Globus pallidus (tissue), 1 donor: Measurements from ENCODE around the gene TPP1.

Source experiments
- DNase-seq: peaks from one replicate; pipeline ENCODE4 v3.0.0-alpha.2; 2015; ENCODE audit warnings: low spot score

TPP1 gene

DNA sequence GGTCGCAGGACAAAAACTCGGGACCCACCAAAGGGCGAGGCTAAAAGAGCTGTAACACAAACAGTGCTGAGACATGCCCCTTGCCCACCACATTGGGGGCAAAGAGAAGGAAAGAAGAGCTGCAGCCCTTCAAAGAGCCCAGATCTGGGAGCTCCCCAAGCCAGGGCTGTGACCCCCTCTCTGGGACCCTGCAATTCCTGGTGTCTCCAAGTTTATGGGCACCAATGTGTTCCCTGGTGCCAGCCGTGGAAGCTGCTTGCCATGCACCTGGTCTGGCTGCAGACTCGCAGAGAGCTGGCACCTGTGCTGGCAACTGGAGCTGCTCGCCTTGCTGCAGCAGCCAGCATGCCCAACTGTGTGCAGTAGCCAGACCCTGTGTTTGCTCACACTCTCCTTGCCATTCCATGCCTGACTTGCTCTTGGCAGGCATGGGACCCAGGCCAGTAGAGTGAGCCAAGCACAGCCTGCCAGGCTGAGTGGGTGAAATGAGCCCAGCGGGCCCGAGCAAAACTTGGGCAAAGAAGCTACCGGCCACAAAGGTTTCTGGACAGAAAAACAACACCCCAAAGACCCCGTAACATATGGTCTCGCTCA is 31.8 kb downstream of the TPP1 start:
- DNase-seq = no peak

DNA sequence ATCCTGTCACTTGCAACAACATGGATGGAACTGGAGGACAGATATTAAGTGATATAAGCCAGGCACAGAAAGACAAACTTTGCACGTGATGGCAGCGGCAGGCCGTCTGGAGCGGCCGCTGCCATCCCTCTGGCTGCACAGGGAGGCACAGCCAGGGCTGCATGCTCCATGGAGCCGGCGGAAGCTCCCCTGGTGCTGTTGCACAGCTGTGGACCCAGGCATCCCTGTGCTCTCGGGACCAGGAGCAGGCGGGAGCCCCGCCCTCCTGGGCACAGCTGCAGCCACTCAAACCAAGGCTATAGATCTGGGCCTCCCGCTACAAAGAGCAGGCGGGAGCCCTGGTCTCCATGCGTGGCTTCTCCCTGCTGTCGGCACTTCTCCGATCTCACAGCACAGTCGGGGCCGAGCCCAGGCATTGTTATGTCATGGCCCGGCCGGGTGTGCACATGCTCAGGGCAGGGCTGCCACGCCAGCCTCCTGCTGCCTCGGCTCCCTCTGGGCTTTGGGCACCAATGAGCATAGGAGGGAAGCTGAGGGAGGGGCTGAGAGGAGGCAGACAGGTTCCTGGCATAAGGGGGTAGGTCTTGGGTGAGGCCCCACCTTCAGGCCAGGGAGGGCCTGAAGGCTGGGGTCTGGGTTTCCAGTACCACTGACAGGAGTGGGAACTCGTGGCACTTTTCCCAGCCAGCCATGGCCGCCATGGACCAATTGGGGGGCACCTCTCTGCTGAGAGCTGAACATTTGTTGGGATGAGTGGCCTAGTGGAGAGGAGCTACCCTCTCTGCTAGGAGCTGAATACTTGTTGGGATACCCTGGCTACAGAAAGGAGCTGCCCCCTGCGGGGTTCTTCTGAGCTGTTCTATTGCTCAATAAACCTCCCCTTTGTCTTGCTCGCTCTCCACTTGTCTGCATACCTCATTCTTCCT is 32.5 kb downstream of the TPP1 start:
- peak; percentile 71 for DNase-seq

DNA sequence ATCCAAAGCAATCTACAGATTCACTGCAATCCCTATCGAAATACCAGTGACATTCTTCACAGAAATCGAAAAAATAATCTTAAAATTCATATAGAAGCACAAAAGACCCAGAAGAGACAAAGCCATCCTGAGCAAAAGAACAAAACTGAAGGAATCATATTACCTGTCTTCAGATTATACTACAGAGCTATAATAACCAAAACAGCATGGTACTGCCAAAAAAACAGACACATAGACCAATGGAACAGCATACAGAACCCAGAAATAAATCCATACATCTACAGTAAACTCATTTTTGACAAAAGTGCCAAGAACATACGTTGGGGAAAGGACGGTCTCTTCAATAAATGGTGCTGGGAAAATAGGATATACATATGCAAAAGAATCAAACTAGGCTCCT is 34.7 kb downstream of the TPP1 start:
- no peak for DNase-seq

DNA sequence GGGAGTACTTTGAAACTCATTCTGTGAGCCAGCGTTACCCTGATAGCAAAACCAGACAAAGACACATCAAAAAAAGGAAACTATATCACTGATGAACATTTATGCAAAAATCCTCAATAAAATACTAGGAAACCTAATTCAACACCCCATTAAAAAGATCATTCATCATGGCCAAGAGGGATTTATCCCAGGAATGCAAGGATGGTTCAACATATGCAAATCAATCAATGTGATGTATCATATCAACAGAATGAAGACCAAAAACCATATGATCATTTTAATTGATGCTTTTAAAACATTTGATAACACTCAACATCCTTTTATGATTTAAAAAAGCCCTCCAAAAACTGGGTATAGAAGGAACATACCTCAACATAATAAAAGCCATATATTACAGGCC is 35.6 kb downstream of the TPP1 start:
- no peak for DNase-seq

DNA sequence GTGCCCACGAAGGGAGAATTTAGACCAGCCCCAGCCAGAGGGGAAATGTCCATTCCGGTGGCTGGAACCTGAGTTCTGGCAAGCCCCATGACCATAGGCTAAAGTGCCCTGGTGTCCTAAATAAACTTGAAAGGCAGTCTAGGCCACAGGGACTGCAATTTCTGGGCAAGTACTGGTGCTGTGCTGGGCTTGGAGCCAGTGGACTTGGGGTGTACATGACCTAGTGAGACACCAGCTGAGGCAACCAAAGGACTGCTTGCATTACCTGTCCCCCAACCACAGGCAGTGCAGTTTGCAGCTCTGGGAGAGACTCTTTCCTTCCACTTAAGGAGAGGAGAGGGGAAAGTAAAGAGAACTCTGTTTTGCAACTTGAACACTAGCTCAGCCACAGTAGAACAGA is 39.5 kb downstream of the TPP1 start:
- DNase-seq = no peak

DNA sequence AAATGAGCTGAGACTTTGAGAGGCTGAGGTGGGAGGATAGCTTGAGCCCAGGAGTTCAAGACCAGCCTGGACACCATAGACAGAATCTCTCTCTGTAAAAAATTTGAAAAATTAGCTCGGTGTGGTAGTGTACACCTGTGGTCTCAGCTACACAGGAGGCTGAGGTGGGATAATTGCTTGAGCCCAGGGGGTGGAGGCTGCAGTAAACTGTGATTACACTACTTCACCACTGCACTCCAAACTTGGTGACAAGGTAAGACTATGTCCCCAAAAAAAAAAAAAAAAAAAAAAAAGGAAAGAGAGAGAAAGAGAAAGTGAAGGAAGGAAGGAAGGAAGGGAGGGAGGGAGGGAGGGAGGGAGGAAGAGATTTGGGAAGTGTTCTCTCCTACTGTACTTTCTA is 41.1 kb downstream of the TPP1 start:
- DNase-seq = no peak

DNA sequence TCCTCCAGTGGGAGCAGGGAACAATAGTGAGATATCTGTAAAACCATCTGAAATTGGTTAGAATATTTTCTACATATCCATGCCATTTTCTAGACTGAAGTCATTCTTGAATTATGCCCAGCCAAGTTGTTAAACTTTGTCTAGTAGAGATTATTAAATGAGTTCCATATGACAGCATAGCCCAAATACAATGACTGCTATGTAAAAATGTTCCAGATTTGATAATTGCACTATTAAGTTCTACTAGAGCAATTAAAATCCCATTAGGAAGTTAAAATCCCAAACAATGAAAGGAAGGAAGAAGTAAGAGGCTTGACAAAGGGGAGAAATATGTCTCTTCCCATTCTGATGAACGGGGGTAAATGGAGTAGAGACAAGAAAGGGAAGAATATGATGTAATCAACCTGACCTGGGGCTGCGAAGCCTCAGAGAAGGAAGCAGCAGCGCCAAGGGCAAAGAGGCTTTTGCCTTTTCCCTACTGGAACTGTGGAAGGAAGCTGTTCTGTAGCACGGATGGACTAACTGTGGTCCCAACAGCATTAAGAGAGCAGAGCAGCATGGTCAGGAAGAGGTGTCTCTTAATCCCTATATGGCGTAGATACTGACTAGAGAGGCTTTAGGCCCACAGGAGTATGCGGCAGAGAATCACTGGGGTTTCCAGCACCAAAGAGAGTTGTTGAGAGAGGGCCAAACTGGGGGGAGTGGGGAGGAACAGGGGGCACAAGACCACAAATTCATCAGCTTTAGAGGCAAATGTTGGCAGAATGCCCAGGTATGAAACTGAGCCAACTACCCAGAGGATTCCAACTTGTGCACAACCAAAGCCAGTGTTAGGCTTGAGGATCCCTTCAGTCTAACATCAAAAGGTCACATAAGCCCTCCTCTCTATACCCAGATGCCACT is 42.5 kb downstream of the TPP1 start:
- DNase-seq = peak; percentile 97

DNA sequence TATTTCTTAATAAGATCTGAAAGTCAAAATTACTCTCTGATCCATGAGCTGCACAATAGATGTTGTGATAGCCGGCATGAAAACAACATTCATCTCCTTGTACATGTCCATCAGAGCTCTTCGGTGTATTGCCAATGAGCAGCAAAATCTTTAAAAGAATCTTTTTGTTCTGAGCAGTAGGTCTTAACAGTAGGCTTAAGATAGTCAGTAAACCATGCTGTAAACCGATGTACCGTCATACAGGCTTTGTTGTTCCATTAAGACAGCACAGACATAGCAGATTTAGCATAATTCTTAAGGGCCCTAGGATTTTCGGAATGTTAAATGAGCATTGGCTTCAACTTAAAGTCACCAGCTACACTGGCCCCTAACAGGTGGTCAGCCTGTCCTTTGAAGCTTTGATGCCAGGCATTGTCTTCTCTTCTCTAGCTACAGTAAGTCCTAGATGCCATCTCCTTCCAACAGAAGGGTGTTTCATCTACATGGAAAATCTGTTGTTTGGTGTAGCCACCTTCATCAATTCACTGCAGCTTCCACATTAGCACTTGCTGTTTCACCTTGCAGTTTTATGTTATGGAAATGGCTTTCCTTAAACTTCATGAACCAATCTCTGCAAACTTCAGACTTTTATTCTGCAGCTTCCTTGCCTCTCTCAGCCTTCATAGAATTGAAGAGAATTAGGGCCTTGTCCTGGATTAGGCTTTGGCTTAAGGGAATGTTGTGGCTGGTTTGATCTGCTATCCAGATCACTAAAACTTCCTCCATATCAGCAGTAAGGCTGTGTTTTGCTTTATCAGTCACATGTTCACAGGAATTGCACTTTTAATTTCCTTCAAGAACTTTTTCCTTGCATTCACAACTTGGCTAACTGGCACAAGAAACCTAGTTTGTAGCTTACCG is 44.2 kb downstream of the TPP1 start:
- DNase-seq = no peak

DNA sequence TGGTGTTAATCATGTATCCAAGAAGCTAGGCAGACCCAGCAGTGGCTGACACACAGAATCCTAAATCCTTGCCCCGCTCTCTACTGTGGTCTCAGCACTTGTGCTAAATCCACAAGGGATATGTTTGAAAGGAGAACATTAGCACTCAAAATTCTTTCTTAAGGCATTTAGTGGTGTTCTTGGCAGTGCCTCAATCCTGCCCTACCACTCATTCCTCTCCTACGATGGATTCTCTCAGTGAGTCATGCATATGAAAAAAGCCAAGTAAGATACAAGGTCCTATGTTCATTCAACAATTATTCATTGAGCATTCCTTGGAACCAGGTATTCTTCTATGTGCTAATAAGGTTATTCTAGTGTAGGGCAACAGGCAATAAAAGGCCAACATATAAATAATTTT is 47.0 kb downstream of the TPP1 start:
- DNase-seq = no peak

DNA sequence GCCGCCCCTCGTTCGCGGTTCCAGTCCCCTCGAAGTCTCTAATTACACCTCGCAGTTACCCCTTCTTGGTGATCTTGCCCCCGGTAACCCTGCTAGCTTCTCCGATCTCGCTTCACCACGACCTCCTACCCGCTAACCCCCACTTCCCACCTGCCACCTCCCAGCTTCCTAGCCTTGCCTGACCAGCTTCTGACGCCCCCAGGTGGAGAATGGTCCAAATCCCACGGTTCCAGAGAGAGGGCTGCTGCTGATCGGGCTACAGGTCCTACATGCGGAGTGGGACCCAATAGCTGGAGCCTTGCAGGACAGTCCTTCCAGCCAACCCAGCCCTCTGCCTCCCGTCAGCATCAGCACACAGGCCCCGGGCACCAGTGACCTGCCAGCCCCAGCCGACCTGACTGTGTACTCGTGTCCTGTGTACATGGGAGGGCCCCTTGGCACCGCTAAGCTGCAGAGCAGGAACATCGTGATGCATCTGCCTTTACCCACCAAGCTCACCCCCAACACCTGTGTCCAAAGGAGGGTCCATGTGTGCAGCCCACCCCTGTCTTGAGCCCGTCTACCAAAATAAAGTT is 47.7 kb downstream of the TPP1 start:
- no peak for DNase-seq

DNA sequence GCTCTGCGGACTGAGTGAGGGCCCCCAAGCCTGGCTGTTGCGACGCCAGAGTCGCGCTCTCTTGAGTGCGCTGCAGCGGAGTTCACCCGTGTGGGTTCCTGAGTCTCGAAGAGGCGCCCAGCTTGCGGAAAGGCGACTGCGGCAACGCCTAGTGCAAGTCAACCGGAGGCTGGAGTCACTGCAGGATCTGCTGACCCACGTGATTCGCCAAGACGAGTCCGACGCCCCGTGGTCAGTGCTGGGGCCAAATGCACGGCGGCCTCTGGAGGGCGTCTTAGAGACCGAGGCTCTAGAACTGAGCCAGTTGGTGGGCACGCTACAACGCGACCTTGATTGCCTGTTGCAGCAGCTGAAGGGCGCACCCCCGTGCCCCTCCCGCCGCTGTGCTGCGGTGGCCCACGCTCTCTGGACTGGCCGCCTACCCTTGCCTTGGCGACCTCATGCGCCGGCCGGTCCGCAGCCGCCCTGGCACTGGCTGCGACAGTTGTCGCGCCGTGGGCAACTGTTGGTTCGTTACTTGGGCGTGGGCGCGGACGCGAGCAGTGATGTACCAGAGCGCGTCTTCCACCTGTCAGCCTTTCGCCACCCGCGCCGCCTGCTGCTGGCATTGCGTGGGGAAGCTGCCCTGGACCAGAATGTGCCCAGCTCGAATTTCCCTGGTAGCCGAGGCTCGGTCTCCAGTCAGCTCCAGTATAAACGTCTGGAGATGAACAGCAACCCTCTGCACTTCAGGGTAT is 48.4 kb downstream of the TPP1 start:
- no peak for DNase-seq

DNA sequence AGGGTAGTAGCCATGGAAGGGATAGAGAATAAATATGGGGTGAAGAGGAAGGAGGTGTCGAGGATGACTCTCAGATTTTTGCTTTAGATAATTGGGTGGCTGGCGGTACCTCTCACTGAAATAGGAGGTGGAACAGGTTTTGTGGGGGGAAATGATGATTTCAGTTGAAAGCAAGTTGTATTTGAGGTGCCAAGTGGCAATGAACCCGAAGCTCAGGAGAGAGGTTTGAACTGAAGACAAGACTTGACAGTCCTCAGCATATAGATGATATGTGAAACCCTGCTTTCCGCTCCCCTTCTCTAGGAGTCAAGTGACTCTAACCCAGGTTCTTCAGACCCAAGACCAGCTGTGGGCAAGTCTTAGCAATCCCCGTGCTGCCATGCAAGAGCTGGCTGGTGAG is 49.5 kb downstream of the TPP1 start:
- no peak for DNase-seq

DNA sequence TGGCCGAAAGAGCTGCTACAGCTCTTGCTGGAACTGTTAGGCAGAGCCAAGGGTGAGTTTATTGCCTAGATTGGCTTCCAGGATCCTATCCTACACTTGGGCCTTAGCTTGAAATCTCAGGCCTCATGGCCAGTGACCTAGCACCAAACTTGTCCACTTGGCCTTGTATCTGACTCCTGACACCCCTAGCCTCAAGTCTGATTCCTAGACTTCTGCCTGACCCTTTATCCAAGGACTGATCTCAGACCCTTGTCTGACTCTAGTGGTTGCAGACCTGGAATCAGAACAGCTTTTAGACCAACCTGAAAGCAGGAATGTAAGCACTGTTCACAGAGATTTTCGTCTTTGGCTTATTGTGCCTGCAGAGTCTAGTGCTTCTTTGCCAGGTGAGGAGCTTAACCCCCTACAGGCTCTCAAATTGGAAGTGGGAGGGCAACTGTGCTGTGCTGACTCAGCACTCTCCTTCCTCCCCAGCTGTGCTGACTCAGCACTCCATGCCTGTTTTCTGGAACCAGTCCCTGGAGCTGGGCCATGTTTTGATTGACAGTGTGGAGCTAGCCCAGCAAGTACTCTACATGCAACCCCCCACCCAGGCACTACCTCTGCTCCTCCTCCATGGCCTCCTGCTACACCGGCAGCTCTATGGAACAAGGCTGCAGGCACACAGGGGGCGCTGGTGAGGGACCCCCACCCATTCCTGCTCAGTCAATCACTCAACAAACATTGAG is 50.9 kb downstream of the TPP1 start:
- no peak for DNase-seq

DNA sequence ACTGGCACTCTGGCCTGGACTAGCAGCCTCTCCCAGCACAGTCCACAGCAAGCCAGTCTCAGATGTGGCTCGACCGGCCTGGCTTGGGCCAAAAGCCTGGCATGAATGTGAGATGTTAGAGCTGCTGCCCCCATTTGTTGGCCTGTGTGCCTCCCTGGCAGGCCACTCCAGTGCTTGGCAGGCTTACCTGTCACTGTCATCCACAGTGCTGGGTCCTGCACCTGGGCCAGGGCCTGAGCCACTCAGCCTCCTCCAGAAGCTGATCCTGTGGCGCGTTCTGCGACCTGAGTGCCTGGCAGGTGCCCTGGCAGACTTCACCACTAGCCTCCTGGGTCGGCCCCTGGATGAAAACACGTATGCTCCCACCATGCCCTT is 51.9 kb downstream of the TPP1 start:
- no peak for DNase-seq

DNA sequence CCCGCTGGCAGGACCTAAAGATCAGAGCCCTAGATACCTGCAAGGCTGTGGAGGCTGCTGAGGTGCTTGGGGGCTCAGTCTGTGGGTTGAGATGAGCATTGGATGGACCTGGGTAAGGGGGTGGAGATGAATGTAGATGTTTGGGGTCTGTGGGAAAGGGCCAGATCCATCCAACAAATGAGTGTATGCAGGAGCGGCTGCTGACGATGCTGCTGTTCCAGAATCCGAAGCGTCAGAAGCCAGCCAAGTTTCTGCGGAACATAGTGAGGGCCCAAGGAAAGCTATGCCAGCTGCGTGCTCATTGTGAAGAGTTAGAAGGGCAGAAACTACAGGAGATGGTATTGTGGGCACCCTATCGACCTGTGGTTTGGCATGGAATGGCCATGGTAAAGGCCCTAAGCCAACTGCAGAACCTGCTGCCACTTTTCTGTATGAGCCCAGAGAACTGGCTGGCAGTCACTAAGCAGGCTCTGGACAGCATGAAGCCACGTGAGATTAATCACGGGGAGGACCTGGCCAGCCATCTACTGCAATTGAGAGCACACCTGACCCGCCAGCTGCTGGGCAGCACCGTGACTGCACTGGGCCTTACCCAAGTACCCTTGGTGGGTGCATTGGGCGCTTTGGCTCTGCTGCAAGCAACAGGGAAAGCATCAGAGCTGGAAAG is 52.4 kb downstream of the TPP1 start:
- no peak for DNase-seq

DNA sequence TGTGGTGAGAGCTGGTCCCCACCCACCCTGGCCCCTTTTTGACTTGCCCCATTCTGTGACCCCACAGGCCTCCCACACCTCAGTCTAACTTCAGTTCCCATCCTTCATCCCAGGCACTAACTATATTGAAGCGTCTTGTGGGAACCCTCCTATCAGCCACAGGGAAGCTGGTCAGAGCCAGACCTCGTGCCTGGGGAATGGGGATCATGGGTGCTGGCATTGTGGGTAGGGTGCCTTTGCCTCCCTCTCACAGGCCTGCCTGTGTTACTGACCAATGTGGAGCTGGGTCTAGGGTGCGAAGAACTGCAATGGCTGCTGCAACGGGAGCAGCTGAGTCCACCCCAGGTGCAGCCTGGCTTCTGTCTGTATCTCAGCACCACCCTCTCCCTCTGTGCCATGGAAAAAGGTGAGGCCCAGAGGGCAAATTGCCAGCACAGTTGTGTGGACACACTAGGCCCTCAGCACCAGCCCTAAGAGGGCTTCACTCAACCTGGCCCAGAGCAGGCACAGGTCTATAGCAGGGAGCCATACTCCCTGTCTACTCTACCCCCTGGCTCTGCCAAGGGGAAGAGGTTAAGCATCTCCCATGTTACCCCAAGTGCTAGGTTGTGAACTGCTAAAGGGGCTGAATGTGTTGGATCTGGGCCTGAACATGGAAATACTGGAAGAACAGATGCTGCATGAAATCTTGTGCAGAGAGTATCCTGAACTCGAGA is 53.1 kb downstream of the TPP1 start:
- no peak for DNase-seq

DNA sequence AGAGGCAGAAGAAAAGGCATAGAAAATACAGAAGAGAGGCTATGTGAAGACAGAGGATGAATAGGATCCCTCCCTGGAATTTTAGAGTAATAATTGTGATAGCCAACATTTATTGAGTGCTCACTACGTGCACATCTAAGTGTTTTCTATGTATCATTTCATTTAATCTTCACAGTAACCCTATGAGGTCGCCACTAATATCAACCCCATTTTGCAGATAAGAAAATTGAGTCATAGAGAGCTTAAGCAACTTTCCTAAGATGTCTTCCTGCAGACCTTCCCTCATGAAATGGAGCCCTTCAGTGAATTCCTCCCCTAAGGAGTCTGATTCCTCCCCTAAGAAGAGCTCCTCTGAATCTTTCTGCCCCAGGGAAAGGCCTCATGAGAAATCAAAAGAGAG is 53.9 kb downstream of the TPP1 start:
- no peak for DNase-seq

DNA sequence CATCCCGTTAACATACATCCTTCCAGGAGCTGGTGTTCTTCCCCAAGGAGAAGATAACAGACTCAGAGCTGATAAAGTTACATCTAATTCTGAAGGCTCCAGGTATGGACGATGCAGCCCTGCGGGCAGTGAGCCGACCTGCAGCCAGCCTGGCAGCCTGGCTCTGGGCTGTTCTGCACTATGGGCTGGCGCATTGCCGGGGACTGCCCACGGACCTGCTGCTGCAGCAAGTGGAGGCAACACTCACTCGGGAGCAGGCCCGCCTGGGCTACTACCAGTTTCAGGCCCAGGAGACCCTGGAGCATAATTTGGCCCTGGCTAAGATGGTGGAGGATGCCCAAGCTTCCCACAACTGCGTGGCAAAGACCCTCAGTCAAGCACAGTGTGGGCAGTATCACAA is 55.6 kb downstream of the TPP1 start:
- no peak for DNase-seq

DNA sequence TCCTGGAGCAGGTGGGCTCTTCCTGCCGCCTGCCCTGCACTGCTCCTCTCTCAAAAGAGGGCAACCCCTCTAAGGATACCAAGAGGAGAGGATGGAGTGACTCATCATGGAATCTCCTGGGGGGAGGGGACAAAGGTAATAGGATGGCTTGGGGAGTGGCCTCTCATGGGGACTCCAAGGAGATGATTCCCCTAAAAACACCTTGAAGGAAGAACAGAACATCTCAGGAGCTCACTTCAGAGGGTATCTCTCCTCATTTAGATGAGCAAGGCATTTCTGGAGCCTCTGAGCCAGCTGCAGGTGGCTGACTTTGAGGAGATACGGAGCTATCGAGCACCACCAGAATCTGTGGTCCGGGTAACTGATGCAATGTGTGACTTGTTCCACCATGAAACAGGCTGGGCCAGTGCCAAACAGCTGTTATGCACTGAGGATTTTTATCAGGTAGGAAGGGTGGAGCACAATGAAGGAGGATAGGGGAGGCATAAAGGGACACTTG is 56.1 kb downstream of the TPP1 start:
- DNase-seq = no peak
